NCI-H1048 (cell line): ENCODE results near the gene ASPN.

Experiments
- DNase-seq: peaks from one replicate; lab custom pipeline; 2025; lab: John Stamatoyannopoulos, UW

The ASPN gene

GRCh38 chr9:92504881-92505280 is 22.6 kb upstream of the ASPN start:
- no peak for DNase-seq

- DNase-seq, result no peak
Measured at GRCh38 chr9:92503156-92503555, 20.9 kb upstream of the ASPN start.

GRCh38 chr9:92501671-92502393 is 19.5 kb upstream of the ASPN start:
- DNase-seq, result no peak

GRCh38 chr9:92500725-92501124 is 18.4 kb upstream of the ASPN start:
- DNase-seq, result no peak

GRCh38 chr9:92499701-92500100 is 17.4 kb upstream of the ASPN start:
- no peak for DNase-seq

GRCh38 chr9:92496396-92497176 is 14.3 kb upstream of the ASPN start:
- DNase-seq, result no peak

- DNase-seq, result no peak
Measured at GRCh38 chr9:92494856-92495255, 12.6 kb upstream of the ASPN start.

- no peak for DNase-seq
Measured at GRCh38 chr9:92493749-92494387, 11.6 kb upstream of the ASPN start.

- DNase-seq, result no peak
Measured at GRCh38 chr9:92492781-92493401, 10.6 kb upstream of the ASPN start.

- no peak for DNase-seq
Measured at GRCh38 chr9:92488681-92489550, 6.6 kb upstream of the ASPN start.

- DNase-seq, result no peak
Measured at GRCh38 chr9:92486371-92486770, 4.1 kb upstream of the ASPN start.

GRCh38 chr9:92484563-92484962 is 2.3 kb upstream of the ASPN start:
- no peak for DNase-seq

- no peak for DNase-seq
Measured at GRCh38 chr9:92483627-92484545, 1.6 kb upstream of the ASPN start.

- no peak for DNase-seq
Measured at GRCh38 chr9:92482805-92483204, 499 bp upstream of the ASPN start.

GRCh38 chr9:92480986-92481633 is 1.2 kb downstream of the ASPN start:
- DNase-seq, result no peak

- no peak for DNase-seq
Measured at GRCh38 chr9:92480291-92480771, 2.0 kb downstream of the ASPN start.

- no peak for DNase-seq
Measured at GRCh38 chr9:92479346-92479745, 3.0 kb downstream of the ASPN start.

- no peak for DNase-seq
Measured at GRCh38 chr9:92478783-92479182, 3.5 kb downstream of the ASPN start.

- no peak for DNase-seq
Measured at GRCh38 chr9:92476962-92477361, 5.3 kb downstream of the ASPN start.

- no peak for DNase-seq
Measured at GRCh38 chr9:92474587-92474986, 7.7 kb downstream of the ASPN start.
